ENCODE results near the gene PTPN23.
"Not testable (repeated sequence)": the region's sequence is repeated elsewhere in the genome, so short reads cannot be mapped to it uniquely, and the experiment has no call there.

The PTPN23 gene

DNA sequence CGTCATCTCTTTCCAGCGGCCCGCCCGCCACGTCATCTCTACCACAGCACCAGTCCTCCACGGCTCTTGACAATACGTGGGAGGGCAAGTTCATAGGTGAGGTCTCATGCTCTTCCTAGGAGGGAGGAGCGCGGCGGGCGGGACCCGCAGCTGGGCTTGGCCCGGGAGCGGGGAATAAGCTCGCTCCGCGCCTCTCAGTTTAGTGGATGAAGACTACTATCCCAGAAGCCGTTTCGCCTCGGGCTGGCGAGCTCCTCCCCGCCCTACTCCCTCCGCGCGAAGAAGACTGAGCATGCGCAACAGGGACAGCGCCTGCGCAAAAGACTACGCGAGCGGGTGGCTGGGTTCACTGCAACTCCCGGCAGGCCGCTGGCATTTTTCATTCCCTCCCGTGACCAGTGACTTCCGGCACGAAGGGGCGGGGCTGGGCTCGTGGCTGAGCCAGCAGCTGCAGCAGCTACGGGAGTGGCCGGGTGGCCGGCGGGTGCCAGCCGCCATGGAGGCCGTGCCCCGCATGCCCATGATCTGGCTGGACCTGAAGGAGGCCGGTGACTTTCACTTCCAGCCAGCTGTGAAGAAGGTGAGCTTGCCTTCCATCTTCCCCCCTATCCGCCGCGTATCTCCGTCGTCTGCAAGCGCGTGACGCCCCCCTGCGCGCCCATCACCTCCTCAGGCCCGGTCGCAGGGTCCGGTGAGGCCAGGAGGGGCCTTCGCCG lies at the start of gene PTPN23:
Gene PTPN23 (plus strand): TSS at position 421 of the 716 bp plus-strand sequence. CDS start 76 bp downstream, at position 497.
- DNase-seq, result peak; percentile 92 to 95

DNA sequence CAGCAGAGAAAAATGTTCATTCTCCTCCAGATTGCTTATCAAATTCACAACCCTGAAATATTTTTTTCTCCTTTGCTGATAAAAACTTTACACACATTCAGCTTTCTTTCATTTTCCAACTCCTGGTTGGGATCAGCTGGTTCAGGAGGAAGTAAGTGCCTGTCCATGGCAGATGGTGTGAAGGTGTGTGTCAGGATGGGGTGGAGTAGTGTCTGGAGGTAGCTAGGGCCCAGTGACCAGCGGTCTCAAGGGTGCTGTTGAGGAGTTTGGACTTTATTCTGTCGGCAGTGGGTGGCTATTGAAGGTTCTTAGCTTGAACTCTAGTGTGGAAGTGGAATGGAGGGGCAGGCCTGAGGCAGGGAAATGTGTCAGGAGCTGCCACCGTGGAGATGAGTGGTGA lies 46.9 kb upstream of the PTPN23 start:
- DNase-seq, result no peak

DNA sequence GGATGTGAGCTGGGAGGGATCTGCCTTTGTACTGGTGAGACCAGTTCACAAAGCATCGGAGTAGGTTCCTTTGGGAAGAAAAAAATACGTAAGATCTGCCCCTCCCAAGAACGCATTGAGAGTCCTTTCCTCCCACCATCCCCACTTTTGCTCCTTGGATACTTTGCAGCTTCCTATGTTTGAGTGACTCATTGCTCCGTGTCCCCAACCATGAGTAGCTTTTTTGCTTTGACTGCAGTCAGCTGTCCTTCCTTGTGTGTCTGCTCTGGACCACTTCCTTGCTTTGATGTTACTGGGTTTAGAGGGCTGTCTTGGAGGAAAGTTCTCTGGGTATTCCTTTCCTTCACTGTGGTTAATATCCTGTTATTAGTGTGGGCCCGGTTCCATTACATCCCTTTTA lies 43.2 kb upstream of the PTPN23 start:
- no peak for DNase-seq

DNA sequence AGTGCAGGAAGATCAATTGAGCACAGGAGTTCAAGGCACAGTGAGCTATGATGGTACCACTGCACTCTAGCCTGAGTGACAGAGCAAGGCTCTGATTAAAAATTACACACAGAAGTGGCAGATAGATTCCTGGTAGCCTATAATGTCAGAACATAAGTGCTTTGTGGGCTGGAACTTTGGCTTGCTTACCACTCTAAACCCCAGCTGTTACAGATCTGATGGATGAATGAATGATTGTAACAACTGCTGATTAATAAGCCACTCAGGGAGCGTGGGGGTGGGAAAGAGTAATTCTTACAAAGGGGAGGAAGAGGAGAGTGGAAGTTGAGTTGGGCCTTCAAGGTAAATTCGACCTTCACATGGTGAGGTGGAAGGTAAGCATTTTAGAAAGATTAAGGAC lies 40.9 kb upstream of the PTPN23 start:
- DNase-seq, result no peak

- DNase-seq, result no peak
Measured at GRCh38 chr3:47340866-47341265, 40.0 kb upstream of the PTPN23 start.

GRCh38 chr3:47342151-47342550 lies 38.7 kb upstream of the PTPN23 start:
- DNase-seq, result no peak

DNA sequence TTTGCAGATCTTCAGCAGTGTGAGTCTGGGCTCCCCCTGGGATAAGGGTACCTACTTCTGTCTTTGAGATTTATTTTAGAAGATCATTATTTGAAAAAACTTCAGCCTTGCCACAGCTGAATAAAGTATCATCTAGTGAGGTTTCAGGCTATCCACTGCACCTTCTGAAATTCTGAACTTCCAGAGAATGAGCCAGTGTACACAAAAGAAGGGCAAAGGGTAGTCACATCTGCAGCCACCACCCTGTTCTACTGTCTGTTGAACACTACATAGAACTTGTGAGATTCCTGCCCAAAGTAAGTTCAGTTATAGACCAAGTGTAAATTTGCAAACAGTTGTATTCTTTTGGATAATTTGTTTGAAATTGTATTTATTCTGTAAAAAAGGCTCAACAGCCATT lies 38.0 kb upstream of the PTPN23 start:
- no peak for DNase-seq

- no peak for DNase-seq
Measured at GRCh38 chr3:47343471-47343971, 37.3 kb upstream of the PTPN23 start.

- no peak for DNase-seq
Measured at GRCh38 chr3:47344971-47345370, 35.9 kb upstream of the PTPN23 start.

DNA sequence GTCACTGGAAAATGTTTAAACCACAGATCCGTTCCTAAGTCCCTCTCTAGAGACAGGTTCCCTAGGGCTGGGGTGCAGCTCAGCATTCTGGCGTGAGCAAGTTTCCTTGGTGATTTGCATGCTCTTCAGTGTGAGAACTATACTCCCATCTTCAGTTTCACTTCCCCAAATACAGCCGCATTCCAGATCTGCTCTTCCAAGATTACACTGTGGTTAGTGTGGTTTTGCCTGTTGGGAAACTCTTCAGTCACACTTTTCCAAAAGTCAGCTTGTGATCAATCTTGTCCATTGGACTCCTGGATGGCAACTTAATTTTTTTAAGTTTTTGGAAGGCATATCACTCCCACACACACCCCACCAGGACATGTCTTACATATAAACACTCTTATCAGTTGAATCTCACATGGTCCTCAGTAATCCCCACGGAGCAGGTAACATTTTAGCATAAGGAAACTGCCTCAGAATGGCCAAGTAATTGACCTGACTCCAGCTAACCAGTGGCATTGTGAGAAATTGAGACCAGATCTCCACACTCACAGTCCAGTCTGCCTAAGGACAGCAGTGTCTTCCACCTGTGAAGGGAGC lies 33.5 kb upstream of the PTPN23 start:
- DNase-seq, result no peak

- no peak for DNase-seq
Measured at GRCh38 chr3:47348411-47349154, 32.2 kb upstream of the PTPN23 start.

DNA sequence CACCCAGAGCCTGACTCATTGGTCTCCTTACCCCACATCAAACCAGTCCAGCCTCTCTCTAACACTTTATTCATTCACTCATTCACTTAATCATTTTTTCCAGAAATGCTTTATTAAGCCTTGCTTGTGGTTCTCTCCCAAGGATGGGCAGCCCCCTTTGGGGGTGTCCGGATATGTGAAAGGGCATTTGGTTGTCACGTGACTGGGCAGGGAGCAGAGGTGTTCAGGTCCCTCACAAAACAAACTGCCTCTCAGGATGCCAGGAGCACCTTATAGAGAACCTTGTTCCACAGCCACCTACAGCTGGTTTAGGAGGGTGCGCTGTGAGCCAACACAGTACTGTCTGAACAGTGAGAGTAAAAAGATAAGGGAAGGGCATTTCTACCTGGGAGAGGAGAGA lies 25.8 kb upstream of the PTPN23 start:
- DNase-seq, result no peak

DNA sequence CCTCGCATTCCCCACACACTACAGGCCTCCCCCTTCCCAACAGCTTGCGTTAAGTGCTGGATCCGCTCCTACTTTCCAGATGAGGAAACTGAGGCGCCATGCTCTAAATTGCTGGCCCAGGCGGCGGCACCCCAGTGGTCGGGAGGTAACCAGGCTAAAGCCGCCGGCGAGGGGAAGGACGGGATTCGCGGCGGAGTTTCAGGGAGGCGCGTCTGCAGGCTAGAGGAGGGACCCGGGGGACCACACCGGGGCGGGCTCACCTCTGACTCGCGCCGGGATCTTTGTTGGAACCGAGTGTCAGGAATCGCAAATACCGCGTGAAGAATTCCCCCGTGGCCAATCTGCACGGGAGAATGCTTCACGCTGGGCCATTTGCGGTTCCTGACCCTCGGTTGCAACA lies 24.6 kb upstream of the PTPN23 start:
- no peak for DNase-seq

GRCh38 chr3:47359323-47359722 lies 21.5 kb upstream of the PTPN23 start:
- no peak for DNase-seq

GRCh38 chr3:47360110-47360517 lies 20.7 kb upstream of the PTPN23 start:
- DNase-seq, result not testable (repeated sequence)

DNA sequence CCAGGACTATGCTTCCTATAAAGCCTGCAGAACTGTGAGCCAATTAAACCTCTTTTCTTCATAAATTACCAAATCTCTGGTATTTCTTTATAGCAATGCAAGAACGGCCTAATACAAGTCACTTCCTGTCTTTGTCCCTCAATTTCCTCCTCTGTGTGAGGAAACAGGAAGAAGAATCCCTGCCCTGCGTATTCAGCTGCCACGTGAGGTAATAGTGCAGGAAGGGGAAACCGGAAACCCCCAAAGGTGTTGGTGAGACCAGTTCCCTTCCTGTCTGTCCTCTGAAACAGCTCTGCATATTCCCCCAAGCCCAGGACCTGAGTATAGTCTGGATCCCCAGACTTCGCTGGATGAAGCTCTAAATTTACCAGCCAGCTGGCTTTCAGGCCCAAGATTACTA lies 18.1 kb upstream of the PTPN23 start:
- DNase-seq, result no peak

- DNase-seq, result no peak
Measured at GRCh38 chr3:47365213-47366153, 15.3 kb upstream of the PTPN23 start.

- DNase-seq, result no peak
Measured at GRCh38 chr3:47366833-47367232, 14.0 kb upstream of the PTPN23 start.

DNA sequence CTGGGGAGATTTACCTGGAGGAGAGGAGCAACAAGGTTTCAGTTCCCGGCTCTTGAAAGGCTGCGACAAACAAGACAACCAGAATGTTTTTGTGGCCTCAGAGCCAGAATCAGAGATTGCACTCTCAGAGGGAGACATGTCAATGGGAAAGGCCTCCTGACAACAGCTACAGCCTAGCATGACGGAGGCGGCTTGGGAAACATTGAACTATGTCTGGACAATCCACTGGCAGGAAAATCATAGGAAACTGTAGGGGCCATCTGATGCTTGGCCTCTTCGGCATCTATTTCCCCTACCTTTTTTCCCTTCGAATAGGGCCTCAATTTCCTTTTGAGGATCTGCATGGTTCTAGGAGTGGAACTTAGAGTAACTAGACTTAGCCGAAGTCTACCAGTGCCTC lies 13.2 kb upstream of the PTPN23 start:
- no peak for DNase-seq

DNA sequence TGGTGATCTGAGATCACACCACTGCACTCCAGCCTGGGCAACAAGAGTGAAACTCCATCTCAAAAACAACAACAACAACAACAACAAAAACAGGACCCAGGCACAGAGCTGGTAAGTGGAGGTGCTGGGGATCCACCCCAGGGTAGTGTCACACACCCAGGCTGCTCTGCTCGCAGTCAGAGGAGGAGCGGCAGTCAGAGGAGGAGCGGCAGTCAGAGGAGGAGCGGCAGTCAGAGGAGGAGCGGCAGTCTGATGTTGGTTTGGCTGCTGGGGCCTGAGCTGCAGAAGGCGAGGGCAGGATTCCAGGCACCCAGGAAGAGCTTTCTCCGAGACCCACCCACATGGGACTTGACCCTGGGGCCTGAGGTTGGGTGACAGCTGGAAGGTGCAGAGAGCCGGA lies 10.8 kb upstream of the PTPN23 start:
- not testable (repeated sequence) for DNase-seq

DNA sequence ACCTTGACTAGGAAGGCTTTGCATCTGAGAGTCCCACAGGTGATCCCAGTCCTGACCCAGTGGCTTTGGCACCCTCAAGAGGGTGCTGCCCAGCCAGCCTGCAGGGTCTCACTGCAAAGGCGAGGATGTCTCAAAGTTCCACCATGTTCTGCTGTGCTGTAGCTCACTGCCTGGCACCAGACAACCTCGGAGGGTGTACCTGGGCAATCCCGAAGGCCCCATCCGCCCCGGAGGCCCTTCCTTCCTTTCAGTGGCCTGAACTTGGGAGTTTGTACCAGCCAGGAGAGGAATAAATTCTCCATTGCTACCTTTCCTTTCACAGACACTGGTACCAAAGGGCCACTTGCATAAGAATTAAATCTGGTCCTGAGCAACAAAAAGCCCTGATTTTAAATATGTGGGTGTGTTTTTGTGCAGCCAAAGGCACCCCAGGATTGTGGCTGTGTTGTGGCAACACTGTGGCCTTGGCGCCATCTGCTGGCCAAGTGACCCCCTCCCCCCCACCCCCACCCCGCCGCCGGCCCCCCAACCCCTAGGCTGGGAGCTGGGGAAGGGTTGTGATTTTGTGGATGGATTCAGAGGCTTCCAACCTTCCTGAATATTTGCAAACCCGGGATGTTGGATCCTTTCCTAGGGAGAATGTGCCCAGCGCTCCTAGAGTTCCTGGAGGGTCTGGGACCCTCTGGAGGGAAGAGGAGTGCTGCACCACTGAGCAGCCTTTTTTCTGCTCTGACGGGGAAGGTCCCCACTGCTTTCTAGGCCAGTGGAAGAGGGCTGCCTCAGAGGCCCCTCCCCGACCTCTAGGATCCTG lies 9.7 kb upstream of the PTPN23 start:
- no peak for DNase-seq

- DNase-seq, result no peak
Measured at GRCh38 chr3:47374587-47374986, 6.2 kb upstream of the PTPN23 start.
